Measurements from ENCODE around the gene DNM2.

The DNM2 gene

DNA sequence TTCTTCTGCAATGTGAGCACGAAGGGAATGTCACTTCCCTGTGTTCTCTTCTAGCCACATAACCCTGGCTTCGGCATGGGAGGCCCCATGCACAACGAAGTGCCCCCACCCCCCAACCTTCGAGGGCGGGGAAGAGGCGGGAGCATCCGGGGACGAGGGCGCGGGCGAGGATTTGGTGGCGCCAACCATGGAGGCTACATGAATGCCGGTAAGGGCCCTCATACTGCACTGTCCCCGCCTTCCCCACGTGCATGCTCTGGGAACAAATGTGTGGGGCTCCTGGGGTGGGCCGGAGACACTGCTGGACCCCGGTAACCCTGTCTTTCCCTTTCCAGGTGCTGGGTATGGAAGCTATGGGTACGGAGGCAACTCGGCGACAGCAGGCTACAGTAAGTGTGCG is 34.3 kb upstream of the DNM2 start:
- POLR2A ChIA-PET, result no interaction called here
- CTCF ChIA-PET, result no interaction called here
- no peak for DNase-seq (ENCODE audit: extremely low spot score)
- TF ChIP-seq, protein P1, sequence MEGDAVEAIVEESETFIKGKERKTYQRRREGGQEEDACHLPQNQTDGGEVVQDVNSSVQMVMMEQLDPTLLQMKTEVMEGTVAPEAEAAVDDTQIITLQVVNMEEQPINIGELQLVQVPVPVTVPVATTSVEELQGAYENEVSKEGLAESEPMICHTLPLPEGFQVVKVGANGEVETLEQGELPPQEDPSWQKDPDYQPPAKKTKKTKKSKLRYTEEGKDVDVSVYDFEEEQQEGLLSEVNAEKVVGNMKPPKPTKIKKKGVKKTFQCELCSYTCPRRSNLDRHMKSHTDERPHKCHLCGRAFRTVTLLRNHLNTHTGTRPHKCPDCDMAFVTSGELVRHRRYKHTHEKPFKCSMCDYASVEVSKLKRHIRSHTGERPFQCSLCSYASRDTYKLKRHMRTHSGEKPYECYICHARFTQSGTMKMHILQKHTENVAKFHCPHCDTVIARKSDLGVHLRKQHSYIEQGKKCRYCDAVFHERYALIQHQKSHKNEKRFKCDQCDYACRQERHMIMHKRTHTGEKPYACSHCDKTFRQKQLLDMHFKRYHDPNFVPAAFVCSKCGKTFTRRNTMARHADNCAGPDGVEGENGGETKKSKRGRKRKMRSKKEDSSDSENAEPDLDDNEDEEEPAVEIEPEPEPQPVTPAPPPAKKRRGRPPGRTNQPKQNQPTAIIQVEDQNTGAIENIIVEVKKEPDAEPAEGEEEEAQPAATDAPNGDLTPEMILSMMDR (IDR thresholded peaks at IDR 0.05; ENCODE audit: control extremely low read depth, extremely low read depth, low read depth, missing control alignments), result no peak

DNA sequence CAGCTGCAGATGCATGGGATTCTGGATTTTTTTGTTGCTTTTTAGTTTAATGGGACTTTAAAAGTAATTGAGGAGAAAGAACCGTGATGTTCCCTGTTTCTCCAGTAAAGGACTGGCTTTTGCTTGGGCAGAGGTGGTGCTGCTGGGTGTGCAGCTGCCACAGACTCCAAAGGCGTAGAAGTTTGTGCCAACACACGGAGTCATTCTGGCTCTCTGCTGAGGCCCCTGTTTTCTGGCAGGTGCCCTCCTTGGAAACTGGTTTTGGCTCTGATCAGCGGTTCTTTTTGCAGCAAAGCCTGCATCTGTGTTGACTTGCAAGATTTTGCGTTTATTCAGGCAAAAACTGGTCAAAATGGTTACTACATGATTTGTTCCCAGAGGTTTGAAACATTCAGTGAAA is 32.7 kb upstream of the DNM2 start:
- no peak for DNase-seq (ENCODE audit: extremely low spot score)
- ChIA-PET POLR2A (no interaction called here), CTCF (interaction anchor here (0.8 kb wide), 1 partner anchor 202 kb away, joined by 3 read pairs; no protein-coding TSS in a partner anchor)
- TF ChIP-seq, protein P1 (IDR thresholded peaks at IDR 0.05; ENCODE audit: control extremely low read depth, extremely low read depth, low read depth, missing control alignments), result no peak

DNA sequence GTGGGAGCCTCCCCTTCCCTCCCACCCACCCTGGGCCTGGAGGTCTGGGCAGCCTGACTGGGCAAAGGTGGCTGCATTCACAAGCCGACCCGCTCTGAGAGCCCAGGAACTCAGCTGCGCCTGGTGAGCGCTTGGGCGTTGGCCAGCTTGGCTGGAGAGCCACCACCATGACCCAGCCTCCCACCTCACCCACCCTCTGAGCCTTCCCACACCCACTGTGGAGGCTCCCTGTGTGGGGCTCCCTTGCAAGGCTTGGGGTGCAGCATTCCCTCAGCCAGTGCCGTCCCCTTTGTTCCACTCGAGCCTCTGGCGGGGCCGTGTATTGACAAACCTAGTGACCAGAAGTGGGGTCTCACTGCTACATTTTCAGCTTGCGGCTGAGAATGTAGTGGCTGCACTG is 31.7 kb upstream of the DNM2 start:
- TF ChIP-seq, protein P1 (IDR thresholded peaks at IDR 0.05; ENCODE audit: control extremely low read depth, extremely low read depth, low read depth, missing control alignments), result no peak
- no peak for DNase-seq (ENCODE audit: extremely low spot score)
- ChIA-PET CTCF (interaction anchor here (0.8 to 7.0 kb wide), 3 partner anchors 10 to 15 kb away, joined by 3 to 39 read pairs (median 3); partner anchors contain the start of gene QTRT1), POLR2A (no interaction called here)

DNA sequence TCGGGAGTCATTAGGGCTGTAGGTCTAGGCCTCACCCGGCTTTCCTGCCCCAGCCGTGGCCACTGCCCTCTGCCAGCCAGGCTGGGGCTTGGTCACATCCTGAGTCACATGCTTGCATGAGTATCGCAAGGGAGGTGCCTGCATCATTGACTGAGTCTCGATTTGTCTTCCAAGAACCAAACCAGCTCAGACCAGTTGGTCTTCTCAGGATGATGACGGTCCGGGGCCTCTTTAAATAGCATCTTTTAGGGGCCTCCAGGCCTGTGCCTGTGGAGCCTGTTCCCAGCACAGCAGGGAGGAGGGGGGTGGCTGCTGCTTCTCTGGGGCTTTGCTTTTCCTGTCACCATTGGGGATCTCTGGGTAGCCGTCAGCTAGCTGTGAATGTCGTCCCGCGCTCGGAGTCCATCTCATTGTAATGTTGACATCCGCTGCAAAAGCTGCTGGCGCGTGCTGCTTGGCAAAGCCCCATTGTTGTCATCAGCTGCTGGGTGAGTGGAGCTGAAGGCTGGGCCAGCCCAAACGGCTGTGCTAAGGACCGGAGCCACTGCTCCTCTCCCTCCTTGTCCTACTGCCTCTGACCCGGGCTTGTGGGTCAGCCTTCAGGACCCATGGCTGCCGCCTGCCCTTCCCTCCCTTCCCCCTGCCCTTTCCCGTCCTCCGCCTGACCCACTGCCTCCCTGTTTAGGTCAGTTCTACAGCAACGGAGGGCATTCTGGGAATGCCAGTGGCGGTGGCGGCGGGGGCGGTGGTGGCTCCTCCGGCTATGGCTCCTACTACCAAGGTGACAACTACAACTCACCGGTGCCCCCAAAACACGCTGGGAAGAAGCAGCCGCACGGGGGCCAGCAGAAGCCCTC is 31.0 kb upstream of the DNM2 start:
- ChIA-PET POLR2A (no interaction called here), CTCF (interaction anchor here (0.8 to 7.0 kb wide), 3 partner anchors 9 to 14 kb away, joined by 3 to 39 read pairs (median 3); partner anchors contain the start of gene QTRT1)
- TF ChIP-seq, protein P1 (IDR thresholded peaks at IDR 0.05; ENCODE audit: control extremely low read depth, extremely low read depth, low read depth, missing control alignments), result no peak
- DNase-seq (ENCODE audit: extremely low spot score), result no peak

DNA sequence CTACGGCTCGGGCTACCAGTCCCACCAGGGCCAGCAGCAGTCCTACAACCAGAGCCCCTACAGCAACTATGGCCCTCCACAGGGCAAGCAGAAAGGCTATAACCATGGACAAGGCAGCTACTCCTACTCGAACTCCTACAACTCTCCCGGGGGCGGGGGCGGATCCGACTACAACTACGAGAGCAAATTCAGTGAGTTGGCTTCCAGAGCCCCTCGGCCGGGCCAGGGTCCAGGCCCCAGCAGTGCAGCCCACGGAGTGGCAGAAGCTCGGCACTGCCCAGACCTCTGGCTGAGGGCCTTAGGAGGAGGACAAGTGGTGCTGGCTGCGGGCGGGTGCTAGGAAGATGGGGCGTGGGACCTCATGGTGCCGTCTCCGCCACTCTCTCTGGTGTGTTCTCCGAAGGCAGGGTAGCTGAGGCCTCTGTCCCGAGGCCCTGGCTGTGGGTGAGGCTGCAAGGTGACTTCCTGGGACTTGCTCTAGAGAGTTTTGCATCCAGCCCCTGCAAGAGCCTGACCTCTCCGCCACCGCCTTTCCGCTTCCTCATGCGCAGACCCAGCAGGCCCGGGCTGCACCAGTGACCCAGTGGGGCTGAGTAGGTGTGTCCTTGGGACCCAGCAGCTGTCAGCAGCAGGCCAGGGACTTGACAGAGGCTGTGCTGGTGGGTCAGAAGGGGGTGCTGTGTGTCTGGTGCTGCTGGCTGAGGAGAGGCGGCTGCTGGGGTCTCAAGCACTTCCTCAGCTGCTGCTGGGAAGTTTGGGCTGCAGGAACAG is 30.2 kb upstream of the DNM2 start:
- no peak for DNase-seq (ENCODE audit: extremely low spot score)
- POLR2A ChIA-PET, result no interaction called here
- TF ChIP-seq, protein P1 (IDR thresholded peaks at IDR 0.05; ENCODE audit: control extremely low read depth, extremely low read depth, low read depth, missing control alignments), result no peak
- CTCF ChIA-PET, result interaction anchor here (1.1 to 7.0 kb wide), 3 partner anchors 13 to 108 kb away, joined by 5 to 39 read pairs (median 5); partner anchors contain the start of genes DNM2 and QTRT1

DNA sequence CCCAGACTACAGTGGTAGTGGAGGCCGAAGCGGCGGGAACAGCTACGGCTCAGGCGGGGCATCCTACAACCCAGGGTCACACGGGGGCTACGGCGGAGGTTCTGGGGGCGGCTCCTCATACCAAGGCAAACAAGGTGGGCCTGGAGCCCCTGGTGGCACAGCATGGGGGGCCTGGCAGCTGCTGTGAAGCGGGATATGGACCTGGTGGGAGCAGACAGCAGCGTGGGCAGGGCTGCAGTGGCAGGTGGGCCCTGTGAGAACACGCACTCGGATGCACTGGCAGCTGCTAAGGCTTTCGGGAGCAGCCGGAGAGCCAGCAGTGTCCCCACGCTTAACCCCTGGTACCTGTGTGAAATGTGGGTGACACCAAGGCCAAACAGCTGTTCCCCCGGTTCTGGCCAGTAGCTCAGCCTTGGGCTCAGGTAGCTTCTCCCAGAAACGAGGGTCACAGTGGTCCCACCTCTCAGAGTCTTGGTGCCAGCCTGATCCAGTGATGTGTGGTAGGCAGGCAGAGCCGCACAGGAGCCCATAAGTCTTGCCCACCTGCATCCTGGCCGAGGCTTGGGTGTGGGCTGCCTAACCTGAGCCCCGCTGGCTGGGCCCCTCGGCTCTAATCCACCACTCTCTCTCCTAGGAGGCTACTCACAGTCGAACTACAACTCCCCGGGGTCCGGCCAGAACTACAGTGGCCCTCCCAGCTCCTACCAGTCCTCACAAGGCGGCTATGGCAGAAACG is 29.2 kb upstream of the DNM2 start:
- ChIA-PET POLR2A (interaction anchor here (0.5 kb wide), 1 partner anchor 413 kb away, joined by 3 read pairs; no protein-coding TSS in a partner anchor), CTCF (interaction anchor here (1.1 to 7.0 kb wide), 5 partner anchors 12 to 109 kb away, joined by 3 to 39 read pairs (median 5); partner anchors contain the start of genes DNM2 and QTRT1)

More for the DNA sequence above, 29.2 kb upstream of the DNM2 start:
- TF ChIP-seq, protein P1 (IDR thresholded peaks at IDR 0.05; ENCODE audit: control extremely low read depth, extremely low read depth, low read depth, missing control alignments), result no peak
- no peak for DNase-seq (ENCODE audit: extremely low spot score)
